WTC11 (cell line): ENCODE data around the gene PRPF6. TPM values are rescaled to one million over a fixed set of nuclear protein-coding genes. Genes with fewer than 3 reads are reported as not detected.

Experiments used
- ATAC-seq: fragments of 200-7000 bp; cut with Tn5 transposase; 2 replicates; pipeline ENCODE4 v1.10.0; 2021; ENCODE audit warnings: mild to moderate bottlenecking, moderate library complexity
- CTCF ChIA-PET: fragments of 300-600 bp; sonication (Branson Sonifier 250); formaldehyde crosslinking; loops from one replicate; lab custom pipeline; 2021; ENCODE audit warnings: antibody characterized with exemption; lab: Charles Lee
- POLR2A ChIA-PET: fragments of 350-600 bp; sonication (Branson Sonifier 250); formaldehyde crosslinking; loops from one replicate; lab custom pipeline; 2021; ENCODE audit warnings: antibody characterized with exemption; lab: Charles Lee
- DNase-seq: peaks from one replicate; pipeline ENCODE4 v3.0.0; 2021; ENCODE audit warnings: low spot score
- H3K27ac Mint-ChIP-seq: 2 replicates; pipeline ENCODE4 v1.8.0; 2021; ENCODE audit warnings: mixed read lengths
- H3K27me3 Mint-ChIP-seq: 2 replicates; pipeline ENCODE4 v1.8.0; 2021; ENCODE audit warnings: low read depth, mild to moderate bottlenecking, moderate library complexity, mixed read lengths
- H3K36me3 Mint-ChIP-seq: 2 replicates; pipeline ENCODE4 v1.8.0; 2021; ENCODE audit warnings: mixed read lengths
- H3K4me1 Mint-ChIP-seq: 2 replicates; pipeline ENCODE4 v1.8.0; 2022; ENCODE audit warnings: mixed read lengths
- H3K4me3 Mint-ChIP-seq: 2 replicates; pipeline ENCODE4 v1.8.0; 2021; ENCODE audit warnings: mild to moderate bottlenecking, moderate library complexity, mixed read lengths
- H3K9me3 Mint-ChIP-seq: 2 replicates; pipeline ENCODE4 v1.8.0; 2021; ENCODE audit warnings: mixed read lengths
- CREB1 ChIP-seq: sonication (generic); formaldehyde crosslinking; IDR thresholded peaks from 2 replicates; pipeline ENCODE4 v1.8.0; 2023; ENCODE audit warnings: mild to moderate bottlenecking, missing genetic modification reagents
- CREM ChIP-seq: sonication (generic); formaldehyde crosslinking; IDR thresholded peaks from 2 replicates; pipeline ENCODE4 v1.8.1; 2022; ENCODE audit warnings: mild to moderate bottlenecking, missing genetic modification reagents, moderate library complexity
- E2F5 ChIP-seq: sonication (generic); formaldehyde crosslinking; IDR thresholded peaks from 2 replicates; pipeline ENCODE4 v1.8.1; 2022; ENCODE audit warnings: mild to moderate bottlenecking, moderate library complexity, missing genetic modification reagents
- FOXK1 ChIP-seq: sonication (generic); formaldehyde crosslinking; IDR thresholded peaks from 2 replicates; pipeline ENCODE4 v1.8.0; 2022; ENCODE audit warnings: mild to moderate bottlenecking, moderate library complexity, missing genetic modification reagents
- FOXP4 ChIP-seq: sonication (generic); formaldehyde crosslinking; IDR thresholded peaks from 2 replicates; pipeline ENCODE4 v1.8.0; 2022; ENCODE audit warnings: mild to moderate bottlenecking, missing genetic modification reagents
- GABPB1 ChIP-seq: sonication (generic); formaldehyde crosslinking; IDR thresholded peaks from 2 replicates; pipeline ENCODE4 v1.8.1; 2023; ENCODE audit warnings: mild to moderate bottlenecking, missing genetic modification reagents
- GRHL2 ChIP-seq: fragments of 250-450 bp; sonication (Bioruptor Pico); IDR thresholded peaks from 2 replicates; pipeline ENCODE4 v1.8.0; 2022; ENCODE audit warnings: mild to moderate bottlenecking, moderate library complexity; ENCODE audit not compliant: insufficient replicate concordance, severe bottlenecking
- GTF2I ChIP-seq: fragments of 250-450 bp; sonication (Bioruptor Pico); conservative IDR thresholded peaks from 2 replicates; pipeline ENCODE4 v1.4.0; 2021; ENCODE audit warnings: mild to moderate bottlenecking
- IRF1 ChIP-seq: sonication (generic); formaldehyde crosslinking; IDR thresholded peaks from 2 replicates; pipeline ENCODE4 v1.8.0; 2023; ENCODE audit warnings: missing genetic modification reagents
- NFYB ChIP-seq: sonication (generic); formaldehyde crosslinking; conservative IDR thresholded peaks from 2 replicates; pipeline ENCODE4 v1.8.0; 2022; ENCODE audit warnings: low read depth, missing genetic modification reagents
- NR1H2 ChIP-seq: sonication (generic); formaldehyde crosslinking; IDR thresholded peaks from 2 replicates; pipeline ENCODE4 v1.9.0; 2021; ENCODE audit warnings: mild to moderate bottlenecking, moderate library complexity, missing genetic modification reagents
- NR2C2 ChIP-seq: sonication (generic); formaldehyde crosslinking; IDR thresholded peaks from 2 replicates; pipeline ENCODE4 v1.8.0; 2022; ENCODE audit warnings: mild to moderate bottlenecking, missing genetic modification reagents
- SMAD3 ChIP-seq: sonication (generic); formaldehyde crosslinking; IDR thresholded peaks from 2 replicates; pipeline ENCODE4 v1.8.0; 2022; ENCODE audit warnings: missing genetic modification reagents, mild to moderate bottlenecking, borderline replicate concordance
- SMAD4 ChIP-seq: sonication (generic); formaldehyde crosslinking; IDR thresholded peaks from 2 replicates; pipeline ENCODE4 v1.8.0; 2022; ENCODE audit warnings: mild to moderate bottlenecking, missing genetic modification reagents
- ZNF121 ChIP-seq: sonication (generic); formaldehyde crosslinking; IDR thresholded peaks from 2 replicates; pipeline ENCODE4 v1.8.0; 2023; ENCODE audit warnings: missing genetic modification reagents
- ZNF138 ChIP-seq: sonication (generic); formaldehyde crosslinking; conservative IDR thresholded peaks from 2 replicates; pipeline ENCODE4 v1.8.1; 2022; ENCODE audit warnings: mild to moderate bottlenecking, moderate library complexity, missing genetic modification reagents
- ZNF232 ChIP-seq: sonication (generic); formaldehyde crosslinking; IDR thresholded peaks from 2 replicates; pipeline ENCODE4 v1.8.0; 2022; ENCODE audit warnings: mild to moderate bottlenecking, missing genetic modification reagents
- ZNF423 ChIP-seq: fragments of 250-450 bp; sonication (Bioruptor Pico); IDR thresholded peaks from 2 replicates; pipeline ENCODE4 v2.1.2; 2022; ENCODE audit warnings: mild to moderate bottlenecking, moderate library complexity
- ZNF425 ChIP-seq: fragments of 250-450 bp; sonication (Bioruptor Pico); conservative IDR thresholded peaks from 2 replicates; pipeline ENCODE4 v1.9.0; 2021; ENCODE audit warnings: mild to moderate bottlenecking
- total RNA-seq: library from RNA; stranded (reverse); gene quantifications from 3 replicates; pipeline ENCODE4 v1.2.3, GENCODE V29; 2021

PRPF6 gene
- total RNA-seq, 1 experiment from 2014 or later, result 79.4 TPM

GRCh38 chr20:64025101-64025825 lies 44.3 kb downstream of the PRPF6 start (continued):
- TF ChIP-seq FOXP4 (CRISPR knock-in tag), result no peak
- no peak for TF ChIP-seq CREM
- no peak for TF ChIP-seq NR1H2 (CRISPR knock-in tag)
- no peak for TF ChIP-seq ZNF232 (CRISPR knock-in tag)

- Mint-ChIP-seq H3K36me3 (peaks cover 66% of the 10 kb centered on the region), H3K4me1 (no peaks in the 10 kb centered on the region), H3K27me3 (no peaks in the 10 kb centered on the region), H3K4me3 (no peak overlapping the region), H3K27ac (no peak overlapping the region), H3K9me3 (no peaks in the 10 kb centered on the region)
- no peak for TF ChIP-seq GABPB1 (CRISPR knock-in tag)
- TF ChIP-seq ZNF425 (CRISPR knock-in tag), result no peak
- no peak for TF ChIP-seq CREB1 (CRISPR knock-in tag)
- no peak for TF ChIP-seq ZNF138 (CRISPR knock-in tag)
- no peak for TF ChIP-seq NR2C2 (CRISPR knock-in tag)
- no peak for TF ChIP-seq ZNF423
- TF ChIP-seq NFYB (CRISPR knock-in tag), result no peak
- ATAC-seq (no peak), DNase-seq (no peak)
- POLR2A ChIA-PET, result no interaction called here
- CTCF ChIA-PET, result interaction anchor here (3.0 kb wide), 1 partner anchor 45 kb away, joined by 11 read pairs; the partner anchor contains the start of gene PRPF6
These were observed 45.0 kb downstream of the PRPF6 start for GRCh38 chr20:64025826-64026412.

GRCh38 chr20:64027981-64028685 lies 47.2 kb downstream of the PRPF6 start:
- no peak for ATAC-seq
- no peak for TF ChIP-seq SMAD4 (CRISPR knock-in tag)
- no peak for TF ChIP-seq IRF1 (CRISPR knock-in tag)
- TF ChIP-seq FOXK1, result no peak
- TF ChIP-seq E2F5 (CRISPR knock-in tag), result no peak
- TF ChIP-seq SMAD3 (CRISPR knock-in tag), result no peak
- TF ChIP-seq FOXP4 (CRISPR knock-in tag), result no peak
- no peak for TF ChIP-seq GRHL2 (CRISPR knock-in tag)
- TF ChIP-seq GTF2I (CRISPR knock-in tag), result no peak
- no peak for TF ChIP-seq ZNF423
- TF ChIP-seq ZNF121 (CRISPR knock-in tag), result no peak
- TF ChIP-seq ZNF425 (CRISPR knock-in tag), result no peak

More at GRCh38 chr20:64027981-64028685, 47.2 kb downstream of the PRPF6 start:
- no peak for DNase-seq
- POLR2A ChIA-PET, result interaction anchor here (0.6 kb wide), 1 partner anchor 582 kb away, joined by 3 read pairs; no protein-coding TSS in a partner anchor
- H3K9me3 Mint-ChIP-seq, result no peaks in the 10 kb centered on the region
- CTCF ChIA-PET, result interaction anchor here (0.6 to 3.0 kb wide), 4 partner anchors 10 to 666 kb away, joined by 3 to 11 read pairs (median 3); partner anchors contain the start of gene PRPF6
- H3K36me3 Mint-ChIP-seq, result peaks cover 58% of the 10 kb centered on the region
- H3K27me3 Mint-ChIP-seq, result no peaks in the 10 kb centered on the region
- H3K4me3 Mint-ChIP-seq, result no peak overlapping the region
- H3K27ac Mint-ChIP-seq, result no peak overlapping the region
- H3K4me1 Mint-ChIP-seq, result no peaks in the 10 kb centered on the region
